ENCODE data around the gene XPC.
A peak's percentile ranks its signal among the peaks of the same experiment; 100 is the strongest.

The XPC gene

DNA sequence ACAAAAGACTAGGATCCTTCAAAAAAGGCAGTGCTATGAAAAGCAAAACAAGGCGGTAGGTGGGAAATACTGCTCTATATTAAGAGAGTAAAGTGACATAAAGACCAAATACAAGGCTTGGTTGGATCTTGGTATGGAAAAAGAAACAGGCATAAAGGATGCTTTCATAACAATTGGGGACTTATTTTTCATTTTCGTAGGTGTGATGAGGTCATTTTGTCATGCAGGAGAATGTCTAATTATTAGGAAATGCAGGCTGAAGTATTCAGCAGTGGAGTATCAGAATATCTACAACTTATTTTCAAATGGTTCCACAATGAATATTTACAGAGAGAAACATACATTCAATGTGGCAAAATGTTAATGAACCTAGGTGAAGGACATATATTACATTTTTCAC, 9.0 kb downstream of the XPC start:
- DNase-seq, result no peak

DNA sequence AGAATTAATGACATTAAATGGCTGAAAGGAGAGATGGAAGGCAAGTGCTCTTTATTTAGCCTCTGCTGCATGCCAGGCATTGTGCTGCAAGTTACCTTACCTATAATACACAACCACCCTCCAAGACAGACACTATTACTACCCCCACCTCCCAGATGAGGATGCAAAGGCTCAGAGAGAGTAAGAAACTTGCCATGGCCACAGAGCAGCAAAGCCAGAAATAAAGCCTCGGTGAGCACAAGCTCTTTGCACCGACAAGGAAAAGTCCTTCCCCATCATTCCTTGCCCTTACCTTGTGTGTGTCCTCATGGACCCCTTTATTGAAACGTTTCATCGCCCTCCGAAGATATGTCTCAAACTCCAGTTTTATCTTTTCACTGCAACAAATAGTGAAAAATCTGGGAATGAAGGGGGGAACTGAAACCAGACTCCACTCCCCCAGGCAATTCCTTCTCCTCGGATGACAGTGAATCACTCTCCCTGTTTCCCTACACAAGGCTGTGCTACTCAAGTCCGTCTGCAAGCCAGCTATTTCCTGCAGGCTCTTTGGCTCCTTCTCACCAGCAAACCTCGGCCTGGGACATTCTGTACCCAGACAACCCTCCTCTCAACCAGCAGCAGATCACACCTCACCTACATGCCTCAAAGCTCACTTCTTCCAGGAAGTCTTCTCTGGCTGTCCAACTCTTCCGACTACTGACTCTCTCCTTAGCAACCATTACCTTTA, 11.4 kb downstream of the XPC start:
- DNase-seq, result no peak

DNA sequence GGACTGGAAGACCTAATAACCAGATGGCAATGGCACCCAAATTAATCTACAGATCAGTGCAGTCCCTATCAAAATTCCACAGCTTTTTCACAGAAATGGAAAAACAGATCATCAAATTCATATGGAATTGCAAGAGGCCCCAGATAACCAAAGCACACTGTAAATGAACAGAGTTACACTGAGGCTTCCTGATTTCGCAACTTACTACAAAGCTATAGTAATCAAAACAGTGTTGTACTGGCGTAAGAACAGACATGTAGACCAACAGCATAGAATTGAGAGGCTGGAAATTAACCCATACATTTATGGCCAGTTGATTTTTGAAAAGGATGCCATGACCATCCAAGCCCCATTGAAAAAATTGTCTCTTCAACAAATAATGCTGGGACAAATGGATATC, 16.2 kb downstream of the XPC start:
- DNase-seq, result no peak

DNA sequence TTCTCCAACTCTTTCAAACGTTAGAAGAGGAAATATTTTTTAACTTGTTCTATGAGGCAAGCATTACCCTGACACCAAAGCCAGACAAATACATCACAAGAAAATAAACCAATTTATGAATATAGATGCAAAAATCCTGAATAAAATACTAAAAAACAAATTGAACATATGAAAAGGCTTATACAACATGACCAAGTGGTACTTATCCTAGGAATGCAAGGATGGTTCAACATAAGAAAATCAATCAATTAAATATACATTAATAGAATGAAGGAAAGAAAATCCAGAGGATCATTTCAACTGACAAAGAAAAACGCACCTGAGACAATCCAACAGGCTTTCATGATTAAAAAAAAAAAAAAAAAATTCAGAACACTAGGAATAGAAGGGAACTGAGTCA, 17.1 kb downstream of the XPC start:
- no peak for DNase-seq

DNA sequence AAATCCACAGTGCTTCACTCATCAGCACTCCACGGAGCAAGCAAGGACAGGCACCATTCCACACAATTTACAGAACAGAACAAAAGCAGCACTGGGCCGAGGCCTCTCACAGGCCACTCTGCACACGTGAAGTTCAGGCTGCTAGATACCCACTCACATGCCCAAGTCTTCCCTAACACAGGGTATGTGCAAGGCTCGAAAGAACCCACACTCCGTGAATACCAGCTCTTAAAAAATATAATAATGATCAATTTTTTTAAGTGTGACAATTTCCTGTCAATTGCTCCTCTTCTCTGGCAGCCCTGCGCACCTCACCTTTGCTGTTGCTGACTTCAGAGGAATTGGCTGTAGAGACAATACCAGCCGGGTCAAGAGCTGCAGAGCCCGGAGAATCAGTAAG, 19.0 kb downstream of the XPC start:
- no peak for DNase-seq

DNA sequence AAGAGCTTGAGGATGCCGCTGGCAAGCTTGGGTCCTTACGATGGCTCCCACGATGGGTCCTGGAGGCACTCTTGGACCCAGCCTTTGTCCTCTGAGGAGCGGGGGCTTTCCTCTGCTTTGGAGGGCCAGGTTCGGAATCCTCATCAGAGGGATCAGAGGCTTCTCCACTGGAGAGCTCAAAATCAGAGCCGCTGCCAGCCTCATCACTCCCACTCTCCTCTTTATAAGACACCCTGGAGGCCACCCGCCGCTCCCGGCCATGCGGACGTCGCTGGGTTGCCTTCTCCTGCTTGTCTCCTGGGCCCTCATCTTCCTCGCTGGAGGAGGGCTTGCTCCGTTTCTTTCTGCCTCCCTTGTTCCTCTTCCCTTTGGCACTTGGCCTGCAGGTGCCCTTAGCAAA, 20.0 kb downstream of the XPC start:
- no peak for DNase-seq

DNA sequence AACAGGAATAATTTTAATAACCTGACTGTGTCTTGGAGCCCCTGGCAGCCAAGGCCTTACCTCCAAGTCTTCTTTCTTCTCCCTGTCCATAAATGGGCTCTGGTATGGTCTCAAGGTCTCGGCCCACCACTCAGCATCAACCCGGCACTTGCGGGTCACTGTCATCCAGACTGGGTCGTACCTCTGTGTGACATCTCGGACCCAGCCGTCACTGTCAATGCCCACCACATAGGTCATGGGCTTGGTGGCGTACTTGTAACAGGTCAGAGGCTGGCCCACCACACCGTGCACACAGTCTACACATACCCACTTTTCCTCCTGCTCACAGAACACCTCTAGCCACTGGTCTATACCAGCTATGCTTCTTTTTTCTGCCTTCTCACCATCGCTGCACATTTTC, 20.4 kb downstream of the XPC start:
- no peak for DNase-seq

DNA sequence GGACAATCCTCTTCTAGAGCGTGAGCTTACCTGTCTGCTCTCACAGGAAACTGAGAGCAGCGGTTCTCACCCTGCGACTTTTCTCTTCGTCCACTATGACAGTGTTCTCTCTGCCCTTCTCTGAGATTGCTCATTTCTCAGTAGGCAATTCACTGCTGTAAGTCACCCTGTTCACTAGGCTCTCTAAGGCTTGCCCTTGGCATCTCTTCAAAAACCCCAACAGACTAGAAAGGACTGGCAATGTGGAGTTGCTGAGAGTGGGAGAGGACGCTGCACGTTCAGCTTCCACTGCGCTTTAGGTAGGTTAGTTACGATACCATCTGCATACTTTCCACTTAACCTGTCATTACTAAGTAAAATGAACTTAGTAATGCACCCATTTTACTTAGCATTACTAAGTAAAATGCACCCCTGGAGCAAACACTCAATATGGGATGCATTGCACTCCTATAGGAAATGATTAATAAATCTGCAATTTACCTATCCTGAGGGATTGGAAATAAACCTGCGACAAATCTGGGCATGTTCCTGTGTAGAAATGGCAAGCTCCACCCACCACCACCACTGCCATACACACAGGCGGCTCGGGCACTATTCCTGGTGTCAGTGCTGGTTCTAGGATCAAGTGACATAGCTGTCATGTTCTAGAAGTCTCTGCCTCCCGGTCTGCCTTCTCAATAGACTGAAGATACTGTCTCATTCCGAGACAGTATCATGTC, 21.4 kb downstream of the XPC start:
- DNase-seq, result no peak

DNA sequence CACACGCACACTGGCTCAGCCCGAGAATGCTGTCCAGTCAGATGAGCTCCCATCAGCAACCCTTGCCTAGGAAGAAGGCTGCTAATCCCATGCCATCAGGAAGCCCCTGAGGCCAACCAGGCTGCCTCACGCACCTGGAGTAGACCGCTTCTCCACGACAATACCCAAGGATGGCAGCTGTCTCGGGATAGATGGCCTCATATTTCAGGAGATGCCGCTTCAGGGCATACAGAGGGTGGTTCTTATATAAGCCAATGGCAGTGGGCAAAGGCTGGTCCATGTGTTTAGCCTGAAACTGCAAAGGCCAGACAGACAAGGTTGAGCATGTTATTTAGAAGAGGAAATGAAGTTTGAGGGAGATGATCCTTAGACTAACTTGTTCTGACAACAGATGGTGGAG, 22.2 kb downstream of the XPC start:
- DNase-seq, result no peak

DNA sequence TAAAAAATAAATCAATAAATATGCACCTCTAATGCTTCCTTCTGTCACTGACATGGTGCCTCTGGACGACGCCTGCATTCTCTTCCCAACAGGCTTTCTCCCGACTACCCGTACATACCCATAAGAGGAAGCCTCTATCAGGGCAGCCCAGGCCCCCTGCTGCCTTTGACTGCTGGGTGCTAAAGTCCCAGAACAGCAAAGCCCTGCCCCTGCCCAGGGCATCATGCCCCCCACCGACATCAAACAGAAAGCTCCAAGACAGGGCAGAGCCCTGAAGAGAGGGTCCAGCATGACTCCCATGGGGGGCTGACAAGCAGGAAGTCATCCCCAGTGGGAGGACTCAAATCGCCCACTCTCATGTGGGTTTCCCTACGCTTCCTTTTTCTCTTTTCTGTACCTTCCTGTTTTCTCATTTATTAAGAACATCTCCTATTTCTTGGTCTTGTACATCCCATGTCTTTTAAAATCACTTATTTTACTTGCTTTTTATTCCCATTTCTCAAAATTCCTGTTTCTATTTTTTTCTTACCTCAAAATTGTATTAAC, 23.4 kb downstream of the XPC start:
- DNase-seq, result no peak

DNA sequence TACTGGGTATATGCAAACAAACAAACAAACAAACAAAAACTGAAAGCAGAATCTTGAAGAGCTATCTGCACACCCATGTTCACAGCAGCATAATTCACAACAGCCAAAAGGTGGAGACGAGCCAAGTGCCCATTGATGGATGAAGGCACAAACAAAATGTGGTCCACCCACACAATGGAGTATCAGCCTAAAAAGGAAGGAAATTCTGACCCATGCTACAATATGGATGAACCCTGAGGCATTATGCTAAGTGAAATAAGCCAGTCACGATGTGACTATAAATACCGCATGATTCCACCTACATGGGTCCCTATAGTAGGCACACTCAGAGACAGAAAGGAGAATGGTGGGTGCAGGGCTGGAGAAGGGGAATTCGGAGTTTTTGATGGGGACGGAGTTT, 24.1 kb downstream of the XPC start:
- no peak for DNase-seq

DNA sequence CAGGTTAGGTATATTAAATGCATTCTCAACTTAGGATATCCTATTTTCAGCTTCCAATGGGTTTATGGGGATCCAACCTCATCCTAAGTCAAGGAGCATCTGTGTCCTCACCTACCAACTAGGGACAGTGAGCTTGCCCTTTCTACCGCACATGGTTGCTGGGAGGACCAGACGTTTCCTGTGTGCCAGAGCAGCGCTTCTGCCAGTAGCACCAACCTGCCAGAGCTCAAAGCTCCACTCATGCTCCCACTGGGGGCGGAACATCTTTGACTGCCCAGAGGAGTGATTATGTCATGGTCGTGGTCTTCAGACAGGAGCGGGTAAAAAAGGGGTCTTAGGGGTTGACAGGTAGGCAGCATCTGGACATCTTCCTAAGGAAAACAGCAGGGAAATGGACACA, 24.7 kb downstream of the XPC start:
- no peak for DNase-seq

DNA sequence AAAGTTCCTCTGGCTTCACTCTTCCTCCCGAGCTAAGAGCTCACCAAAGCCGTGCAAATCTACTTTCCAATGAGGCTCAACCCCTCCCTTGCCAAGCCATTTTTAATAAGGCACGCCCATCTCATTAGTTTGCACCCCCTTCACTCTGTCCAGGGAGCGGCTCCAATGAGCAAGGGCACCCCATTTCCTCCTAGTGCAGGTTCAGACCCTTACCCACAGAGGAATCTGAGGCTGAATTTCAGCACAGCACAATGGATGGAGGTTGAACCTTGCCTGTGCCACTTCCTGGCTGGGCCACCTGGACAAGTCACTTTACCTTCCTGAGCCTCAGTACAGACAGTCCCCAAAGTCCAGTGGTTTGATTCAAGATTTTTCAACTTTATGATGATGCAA, 25.4 kb downstream of the XPC start:
- DNase-seq, result no peak

DNA sequence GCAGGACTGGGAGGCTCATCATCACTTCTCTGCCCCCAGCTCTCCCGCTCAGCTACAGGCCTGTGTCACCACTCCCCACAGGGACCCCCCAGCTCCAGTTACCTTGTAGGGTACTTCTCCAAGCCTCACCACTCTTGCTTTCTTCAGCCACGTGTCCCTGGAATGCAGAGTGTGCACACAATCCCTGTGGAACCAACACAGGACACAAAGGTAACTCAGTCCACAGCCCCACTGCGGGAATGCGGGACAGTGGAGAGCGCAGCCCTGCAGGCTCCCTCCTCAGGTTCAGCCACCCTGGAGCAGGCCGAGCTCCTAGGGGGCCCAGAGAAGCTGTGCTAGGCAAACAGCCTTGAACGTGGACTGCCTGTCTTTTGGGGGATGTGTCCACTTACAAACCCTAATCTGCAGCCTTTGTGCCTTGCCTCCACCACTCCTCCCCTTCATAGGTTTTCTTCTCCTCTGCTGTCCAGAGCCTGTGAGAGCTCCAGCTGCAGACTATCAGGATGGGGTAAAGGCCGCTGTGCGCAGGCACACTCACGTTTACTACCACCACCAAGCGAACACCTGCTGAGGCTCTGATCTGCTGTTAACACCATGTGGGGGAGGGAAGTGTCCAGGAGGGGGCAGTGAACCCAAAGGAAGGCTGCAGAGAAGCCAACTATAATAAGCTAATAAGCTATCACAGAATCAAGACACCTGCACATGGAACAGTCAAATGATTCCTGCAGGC, 26.0 kb downstream of the XPC start:
- no peak for DNase-seq

DNA sequence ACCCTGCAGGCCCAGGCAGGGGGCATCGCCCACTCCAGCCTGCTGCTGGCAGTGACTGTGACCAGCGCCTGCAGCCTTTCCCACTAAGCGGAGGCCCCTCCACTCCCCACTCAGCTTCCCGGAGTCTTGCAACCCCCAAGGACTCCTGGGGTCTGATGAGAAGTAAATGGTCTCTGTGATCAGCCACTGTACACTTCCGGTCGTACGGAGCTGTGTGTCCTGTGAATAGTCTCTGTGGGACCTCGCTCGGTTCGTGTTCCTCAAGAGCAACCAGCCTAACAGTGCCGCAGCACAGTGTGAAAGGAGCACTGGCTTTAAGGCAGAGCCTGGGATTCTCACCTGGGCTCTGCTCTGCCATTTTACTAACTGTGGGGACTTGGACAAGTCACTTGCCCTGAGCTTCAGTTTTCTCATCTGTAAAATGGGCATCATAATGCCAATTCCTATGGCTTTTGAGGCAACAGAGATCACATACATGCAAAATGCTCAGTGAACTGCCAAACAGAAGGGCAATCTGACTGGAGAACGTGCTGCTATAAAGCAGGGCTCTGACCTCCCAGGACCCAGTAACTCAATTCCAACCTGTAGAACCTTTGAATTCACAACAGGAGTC, 26.8 kb downstream of the XPC start:
- DNase-seq, result no peak

DNA sequence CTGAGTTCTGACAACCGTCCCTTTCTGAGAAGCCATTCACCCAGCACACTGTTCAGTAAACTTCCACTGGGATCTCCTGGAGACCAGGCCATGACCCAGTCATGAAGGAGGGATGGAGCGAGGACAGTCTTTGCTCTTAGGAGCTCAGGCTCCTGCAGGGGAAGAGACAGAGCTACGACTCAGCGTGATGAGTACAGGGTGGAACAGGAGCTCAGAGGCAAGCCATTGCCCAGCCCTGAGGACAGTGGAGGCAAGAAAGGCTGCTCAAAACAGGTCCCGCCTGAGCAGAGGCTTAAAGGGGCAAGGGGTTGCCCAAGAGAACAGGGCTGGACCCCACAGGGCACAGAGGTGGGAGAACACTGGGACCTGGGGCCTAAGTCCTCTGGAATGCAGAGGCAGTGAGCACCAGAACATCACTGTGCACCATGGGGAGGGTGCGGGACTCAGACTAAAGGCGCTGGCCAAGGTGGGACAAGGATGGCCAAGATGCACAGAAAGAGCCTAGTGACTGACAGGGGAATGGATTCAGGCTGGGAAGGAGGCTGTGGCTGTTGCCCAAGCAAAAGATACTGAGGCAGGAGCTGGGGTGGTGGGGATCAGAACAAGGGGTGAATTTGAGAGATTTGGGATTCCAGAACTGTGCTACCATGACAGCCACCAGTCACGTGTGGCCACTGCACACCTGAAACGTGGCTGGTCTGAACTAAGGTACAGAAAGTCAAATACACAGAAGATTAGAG, 27.7 kb downstream of the XPC start:
- no peak for DNase-seq

DNA sequence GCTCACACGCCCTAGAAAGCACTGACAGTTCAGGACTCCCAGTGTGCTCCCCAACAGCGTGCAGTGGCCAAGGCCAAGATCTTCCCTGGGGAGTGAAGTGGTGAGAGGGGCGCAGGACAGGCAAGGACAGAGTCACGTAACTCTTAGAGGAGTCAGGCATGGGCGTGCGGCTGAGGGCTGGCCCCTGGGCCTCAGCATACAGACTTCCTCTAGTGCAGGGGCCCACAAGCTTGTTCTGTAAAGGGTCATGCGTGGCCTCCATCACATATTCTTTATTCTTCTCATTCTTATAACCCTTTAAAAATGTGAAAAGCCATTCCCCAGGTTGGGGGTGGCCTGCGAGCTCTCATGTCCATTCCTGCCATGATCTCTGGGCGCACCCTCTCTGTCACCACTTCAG, 28.3 kb downstream of the XPC start:
- no peak for DNase-seq

DNA sequence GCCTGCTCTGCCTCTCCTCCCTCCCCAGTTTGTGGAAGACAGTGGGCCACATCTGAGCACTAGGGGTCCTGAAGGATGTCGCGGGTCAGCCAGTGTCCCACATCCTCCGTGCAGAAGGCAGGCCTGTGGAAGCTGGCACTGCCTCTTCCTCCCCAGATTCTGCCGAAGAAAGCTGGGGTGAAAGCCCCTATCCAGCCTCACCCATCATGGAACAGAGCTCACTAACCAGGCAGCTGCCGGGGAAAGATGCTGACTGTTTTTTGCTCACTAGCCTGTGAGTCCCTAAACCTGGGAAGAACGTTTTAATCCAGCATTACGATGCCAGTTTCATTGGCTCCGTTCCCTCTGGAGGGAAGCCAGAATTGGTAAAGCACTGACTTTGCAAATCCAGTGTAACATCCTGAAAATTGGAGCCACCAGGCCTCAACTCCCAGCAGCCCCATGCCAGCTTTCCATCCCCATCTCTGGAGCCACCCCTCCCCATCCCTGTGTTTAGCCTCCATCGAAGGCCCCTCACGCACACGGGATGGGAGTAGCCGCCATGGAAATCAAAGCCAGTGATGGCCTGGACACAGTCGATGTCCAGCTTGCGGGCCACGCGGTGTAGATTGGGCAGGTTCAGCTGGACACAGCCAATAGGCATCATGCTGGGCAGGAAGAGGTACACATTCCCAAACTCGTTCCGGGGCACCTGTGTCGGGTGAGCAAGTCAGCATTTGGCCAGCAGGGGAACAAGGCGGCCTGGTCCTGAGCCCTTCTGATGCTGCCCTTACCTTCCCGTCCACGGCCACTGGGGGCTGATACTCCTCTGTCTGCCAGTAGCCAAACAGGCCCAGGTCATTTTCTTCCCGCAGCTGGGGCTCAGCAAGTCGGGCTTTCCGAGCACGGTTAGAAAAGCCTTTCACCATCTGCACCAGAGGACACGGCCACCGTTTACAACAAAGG, 30.1 kb downstream of the XPC start:
- DNase-seq, result peak; percentile 35

DNA sequence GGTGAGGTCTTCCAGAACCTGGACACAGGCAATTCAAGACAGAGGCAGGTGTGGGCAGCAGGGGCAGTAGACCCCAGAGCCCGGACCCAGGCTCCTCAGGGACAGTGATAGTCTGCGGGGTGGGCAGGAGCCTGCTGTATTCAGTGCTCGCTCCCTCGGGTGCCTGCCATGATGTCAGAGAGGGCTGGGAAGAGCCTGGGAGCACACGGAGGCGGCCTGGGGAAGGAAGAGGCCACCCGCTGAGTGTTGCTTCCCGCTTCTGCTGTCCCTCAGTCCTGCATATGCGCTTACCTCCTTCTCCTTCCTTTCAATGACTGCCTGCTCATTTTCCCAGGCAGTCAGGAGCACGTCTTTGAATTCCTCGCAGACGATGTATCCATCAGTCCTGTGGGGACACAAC, 30.8 kb downstream of the XPC start:
- DNase-seq, result no peak

DNA sequence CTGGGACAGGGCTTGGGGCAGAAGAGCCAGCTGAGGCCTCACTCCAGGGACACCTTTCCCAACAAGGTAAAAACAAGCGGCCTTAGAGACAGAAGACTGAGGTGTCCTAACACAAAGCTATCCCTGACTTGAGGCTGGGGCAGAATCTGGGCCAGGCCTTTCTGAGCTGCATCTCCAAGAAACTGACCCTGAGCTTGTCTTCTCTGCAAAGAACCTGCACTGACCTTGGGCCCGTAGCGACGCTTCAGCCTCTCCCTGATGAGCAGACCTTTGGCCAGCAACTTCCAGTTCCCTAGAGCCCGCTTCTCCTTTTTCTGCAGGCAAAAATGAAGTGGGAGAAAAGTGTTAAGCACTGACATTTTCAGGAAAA, 31.4 kb downstream of the XPC start:
- no peak for DNase-seq

DNA sequence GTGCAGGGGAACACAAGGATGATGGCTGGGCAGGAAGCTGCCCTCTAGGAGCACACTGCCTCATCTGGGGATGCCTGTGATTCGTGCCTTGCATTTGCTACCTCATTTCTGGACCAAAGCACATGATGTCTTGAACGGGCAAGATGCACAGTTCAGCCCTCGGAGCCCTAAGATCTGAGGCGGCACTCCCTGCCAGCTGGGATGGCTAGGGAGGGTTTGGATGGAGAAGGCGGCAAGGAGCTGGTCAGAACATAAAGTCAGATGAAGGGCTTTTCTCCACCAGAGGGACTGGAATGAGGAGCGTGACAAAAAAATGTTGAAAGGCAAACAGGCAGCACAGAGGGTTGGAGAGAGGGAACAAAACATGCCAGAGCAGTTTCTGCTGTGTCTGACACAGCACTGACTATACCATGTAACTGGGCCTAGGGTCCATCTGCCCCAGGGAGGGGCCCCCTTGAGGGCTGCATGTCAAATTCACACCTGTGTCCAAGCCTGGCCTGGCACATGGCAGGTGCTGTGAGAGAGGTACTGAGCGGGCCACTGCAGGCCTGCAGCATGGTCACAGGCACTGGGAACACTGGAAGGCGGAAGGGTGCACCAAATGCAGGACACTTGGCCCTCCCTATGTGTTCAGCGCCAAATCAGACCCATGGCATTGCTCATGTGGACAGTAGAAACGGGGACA, 31.9 kb downstream of the XPC start:
- no peak for DNase-seq

All from DMS79 (cell line).